ENCODE data around the gene COPS9. TPM values are rescaled to one million over a fixed set of nuclear protein-coding genes. Genes with fewer than 3 reads are reported as not detected.

The COPS9 gene
- total RNA-seq, 1 donor from 2014 or later = 124 TPM

- intact Hi-C loops (cut with DNase I) = no loop called here
- ATAC-seq (no peak), DNase-seq (ENCODE audit: low spot score) (no peak)
Measured at GRCh38 chr2:240154606-240155005, 18.5 kb upstream of the COPS9 start.

- ATAC-seq (no peak), DNase-seq (ENCODE audit: low spot score) (no peak)
- intact Hi-C loops (cut with DNase I) = no loop called here
Measured at GRCh38 chr2:240153418-240153817, 17.3 kb upstream of the COPS9 start.

GRCh38 chr2:240151477-240152031, 15.4 kb upstream of the COPS9 start:
- intact Hi-C loops (cut with DNase I) = no loop called here
- ATAC-seq (no peak), DNase-seq (ENCODE audit: low spot score) (no peak)

- no peak for DNase-seq (ENCODE audit: low spot score)
- intact Hi-C loops (cut with DNase I) = no loop called here
- peak; percentile 46 for ATAC-seq
Measured at GRCh38 chr2:240149943-240150784, 14.1 kb upstream of the COPS9 start.

GRCh38 chr2:240147911-240148587, 11.9 kb upstream of the COPS9 start:
- intact Hi-C loops (cut with DNase I) = no loop called here
- no peak for ATAC-seq

GRCh38 chr2:240147382-240147781, 11.3 kb upstream of the COPS9 start:
- intact Hi-C loops (cut with DNase I) = no loop called here
- no peak for DNase-seq (ENCODE audit: low spot score)
- ATAC-seq = no peak

More at GRCh38 chr2:240147911-240148587, 11.9 kb upstream of the COPS9 start:
- no peak for DNase-seq (ENCODE audit: low spot score)

GRCh38 chr2:240146627-240147278, 10.6 kb upstream of the COPS9 start:
- ATAC-seq (no peak), DNase-seq (ENCODE audit: low spot score) (no peak)
- intact Hi-C loops (cut with DNase I) = no loop called here

- intact Hi-C loops (cut with DNase I) = no loop called here
- ATAC-seq (no peak), DNase-seq (ENCODE audit: low spot score) (no peak)
Measured at GRCh38 chr2:240146141-240146561, 10.0 kb upstream of the COPS9 start.

GRCh38 chr2:240145461-240145860, 9.4 kb upstream of the COPS9 start:
- intact Hi-C loops (cut with DNase I) = no loop called here

GRCh38 chr2:240144649-240145261, 8.7 kb upstream of the COPS9 start:
- intact Hi-C loops (cut with DNase I) = loop anchor here (5.0 kb wide), 1 partner anchor 82 kb away; no protein-coding TSS in a partner anchor
- DNase-seq (ENCODE audit: low spot score) = no peak
- ATAC-seq = no peak

More at GRCh38 chr2:240145461-240145860, 9.4 kb upstream of the COPS9 start:
- no peak for ATAC-seq
- DNase-seq (ENCODE audit: low spot score) = no peak

- DNase-seq (ENCODE audit: low spot score) (peak; percentile 87), ATAC-seq (peak; percentile 89)
- intact Hi-C loops (cut with DNase I) = loop anchor here (5.0 kb wide), 1 partner anchor 82 kb away; no protein-coding TSS in a partner anchor
Measured at GRCh38 chr2:240143801-240144648, 7.9 kb upstream of the COPS9 start.

GRCh38 chr2:240143276-240143675, 7.2 kb upstream of the COPS9 start:
- intact Hi-C loops (cut with DNase I) = loop anchor here (5.0 kb wide), 1 partner anchor 81 kb away; no protein-coding TSS in a partner anchor
- no peak for ATAC-seq

GRCh38 chr2:240142859-240143258, 6.8 kb upstream of the COPS9 start:
- intact Hi-C loops (cut with DNase I) = loop anchor here (5.0 kb wide), 1 partner anchor 81 kb away; no protein-coding TSS in a partner anchor
- ATAC-seq (no peak), DNase-seq (ENCODE audit: low spot score) (no peak)

More at GRCh38 chr2:240143276-240143675, 7.2 kb upstream of the COPS9 start:
- no peak for DNase-seq (ENCODE audit: low spot score)

GRCh38 chr2:240142256-240142775, 6.2 kb upstream of the COPS9 start:
- DNase-seq (ENCODE audit: low spot score) (no peak), ATAC-seq (no peak)
- intact Hi-C loops (cut with DNase I) = loop anchor here (5.0 kb wide), 1 partner anchor 80 kb away; no protein-coding TSS in a partner anchor

- peak; percentile 38 for DNase-seq (ENCODE audit: low spot score)
- intact Hi-C loops (cut with DNase I) = loop anchor here (5.0 kb wide), 1 partner anchor 79 kb away; no protein-coding TSS in a partner anchor
- no peak for ATAC-seq
Measured at GRCh38 chr2:240141736-240142135, 5.6 kb upstream of the COPS9 start.

- DNase-seq (ENCODE audit: low spot score) (peak; percentile 42), ATAC-seq (no peak)
- intact Hi-C loops (cut with DNase I) = loop anchor here (5.0 kb wide), 1 partner anchor 79 kb away; no protein-coding TSS in a partner anchor
Measured at GRCh38 chr2:240140920-240141319, 4.8 kb upstream of the COPS9 start.

- ATAC-seq (no peak), DNase-seq (ENCODE audit: low spot score) (peak; percentile 36)
- intact Hi-C loops (cut with DNase I) = loop anchor here (5.0 kb wide), 1 partner anchor 78 kb away; no protein-coding TSS in a partner anchor
Measured at GRCh38 chr2:240140511-240140910, 4.4 kb upstream of the COPS9 start, which contains the start of gene OTOS. OTOS (minus strand) TSS chr2:240140658; CDS start chr2:240140326, 332 bp downstream.

Data from sciatic nerve (tissue), 2 donors.